ENCODE measurements around the gene SNX1.

The SNX1 gene

DNA sequence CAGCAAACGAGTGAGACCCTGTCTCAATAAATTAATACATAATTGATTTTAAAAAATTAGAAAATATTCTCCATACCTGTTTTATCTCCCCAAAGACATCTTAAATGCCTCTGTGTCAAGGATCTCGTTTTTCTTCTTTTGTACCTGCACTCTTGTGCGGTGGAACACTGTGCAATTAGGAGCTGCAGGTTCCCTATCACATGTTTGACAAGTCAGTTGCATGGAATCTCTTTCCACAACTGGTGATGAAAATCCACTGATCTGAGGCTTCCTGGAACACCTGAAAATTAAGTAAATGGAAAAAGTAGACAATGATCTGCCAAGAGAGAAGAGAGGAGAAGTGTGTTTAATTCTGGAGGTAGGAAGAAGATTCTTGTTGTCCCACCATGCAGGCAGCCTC, 52.8 kb downstream of the SNX1 start:
- DNase-seq = no peak

DNA sequence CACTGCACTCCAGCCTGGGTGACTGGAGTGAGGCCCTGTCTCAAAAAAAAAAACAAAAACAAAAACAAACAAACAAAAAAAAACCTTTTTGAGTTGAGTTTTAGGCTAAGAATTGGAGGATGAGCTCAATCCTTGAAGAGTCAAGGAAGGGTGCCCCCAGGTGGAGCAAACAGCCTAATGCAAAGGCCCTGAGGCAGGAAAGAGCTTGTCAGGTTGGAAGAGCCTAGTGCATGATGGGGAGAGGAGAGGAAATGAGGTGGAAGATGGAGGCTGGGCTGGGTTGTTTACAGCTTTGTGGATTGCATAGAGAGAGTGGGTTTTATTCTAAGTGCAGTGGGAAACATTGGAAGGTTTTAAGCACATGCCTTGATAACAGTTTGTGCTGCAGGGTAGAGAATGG, 53.6 kb downstream of the SNX1 start:
- no peak for DNase-seq

DNA sequence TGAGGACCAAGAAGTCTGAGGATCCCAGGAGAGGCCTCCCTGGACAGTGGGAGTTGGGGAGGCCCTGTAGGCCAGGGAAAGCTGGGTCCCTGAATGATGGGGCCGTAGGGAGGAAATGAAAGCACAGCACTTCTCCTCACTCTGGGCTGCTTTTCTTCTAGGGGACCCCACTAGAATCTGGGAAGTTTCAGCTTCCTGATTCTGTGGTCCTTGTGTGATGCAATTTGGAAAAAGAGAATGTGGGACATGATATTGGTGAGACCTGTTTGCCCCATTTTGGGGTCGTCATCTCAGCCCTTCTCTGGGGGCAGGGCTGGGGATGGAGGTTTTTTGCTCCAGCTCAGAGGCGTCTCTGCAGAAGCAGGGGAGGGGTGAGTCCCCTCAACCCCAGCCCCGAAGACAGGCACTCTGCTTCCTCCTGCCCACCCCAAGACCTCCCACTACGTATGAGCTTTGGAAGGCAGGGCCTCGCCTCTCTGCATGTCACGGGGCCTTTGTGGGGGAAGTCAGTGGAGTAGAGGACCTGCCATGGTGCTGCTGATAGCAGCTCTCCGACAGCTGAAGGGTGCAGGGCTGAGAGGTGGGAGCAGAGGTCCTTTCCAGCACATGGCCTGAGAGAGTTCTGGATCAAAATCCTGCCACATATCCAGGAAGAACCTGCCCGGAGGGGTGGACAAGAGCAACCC, 54.3 kb downstream of the SNX1 start:
- DNase-seq = no peak

DNA sequence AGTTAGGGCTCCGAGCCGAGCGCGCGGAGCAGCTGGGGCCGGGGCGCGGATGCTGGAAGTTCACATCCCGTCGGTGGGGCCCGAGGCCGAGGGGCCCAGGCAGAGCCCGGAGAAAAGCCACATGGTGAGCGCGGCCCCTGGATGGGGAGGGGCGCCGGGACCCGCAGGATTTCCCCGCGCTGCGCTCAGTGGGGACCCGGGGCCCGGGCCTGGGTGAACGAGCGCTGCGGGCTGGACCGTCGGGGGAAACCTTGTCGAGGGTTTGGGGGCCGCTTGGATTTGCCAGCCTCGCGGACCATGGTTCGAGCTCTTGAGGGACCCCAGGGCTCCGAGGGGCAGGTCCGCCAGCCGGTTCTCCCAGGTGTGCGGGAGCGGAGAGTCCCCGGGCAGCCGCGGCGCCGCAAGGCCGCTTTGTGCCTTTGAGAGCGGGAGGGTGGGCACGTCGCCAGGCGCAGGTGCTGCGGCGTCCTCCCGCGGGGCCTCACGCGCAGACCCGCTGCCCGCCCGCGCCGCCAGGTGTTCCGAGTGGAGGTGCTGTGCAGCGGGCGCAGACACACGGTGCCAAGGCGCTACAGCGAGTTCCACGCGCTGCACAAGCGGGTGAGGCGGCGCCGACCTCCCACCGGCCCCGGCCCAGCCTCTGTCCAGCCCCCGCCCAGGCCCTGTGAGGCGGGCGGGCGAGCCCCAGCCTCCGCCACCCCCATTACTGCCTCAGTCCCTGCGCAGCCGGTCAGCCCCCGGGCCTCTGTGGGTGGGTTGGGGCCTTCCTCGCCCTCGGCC, 56.1 kb downstream of the SNX1 start, which contains the start of gene SNX22:
Gene SNX22 (plus strand): TSS at position 5 of the 780 bp plus-strand sequence. CDS start 45 bp downstream, at position 50.
- no peak for DNase-seq

DNA sequence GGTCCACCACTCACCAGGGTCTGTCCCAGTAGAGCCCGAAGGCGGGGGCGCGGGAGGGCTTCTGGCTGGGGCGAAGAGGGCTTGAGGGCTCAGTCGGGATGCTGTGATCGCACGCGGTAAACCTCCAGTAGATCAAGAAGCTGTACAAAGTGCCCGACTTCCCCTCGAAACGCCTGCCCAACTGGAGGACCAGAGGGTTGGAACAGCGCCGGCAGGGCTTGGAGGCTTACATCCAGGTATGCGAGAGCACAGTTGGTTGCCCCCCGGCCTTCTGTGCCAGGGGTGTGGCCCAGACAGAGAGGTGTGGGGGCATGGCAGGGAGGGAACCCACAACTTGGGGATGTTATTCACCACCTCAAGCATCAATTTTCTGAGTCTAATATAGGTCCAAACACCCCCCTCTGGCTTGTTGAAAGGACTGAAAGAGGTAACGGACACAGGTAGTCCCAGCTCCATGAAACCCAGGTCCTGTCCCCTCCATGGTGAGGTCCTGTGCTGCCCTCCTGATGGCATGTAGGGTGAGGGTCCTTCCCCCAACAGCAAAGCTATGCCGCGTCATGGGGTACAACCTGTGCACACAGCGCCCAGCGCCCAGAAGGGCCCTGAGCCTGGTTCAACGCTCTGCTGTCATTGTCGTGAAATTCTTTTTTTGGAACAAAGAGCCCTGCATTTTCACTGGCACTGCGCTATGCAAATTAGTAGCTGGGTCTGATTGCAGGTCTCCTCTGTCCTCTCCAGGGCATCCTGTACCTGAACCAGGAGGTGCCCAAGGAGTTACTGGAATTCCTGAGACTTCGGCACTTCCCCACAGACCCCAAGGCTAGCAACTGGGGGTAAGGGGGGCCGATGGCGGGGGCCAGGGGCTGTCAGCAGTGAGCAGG, 57.0 kb downstream of the SNX1 start:
- no peak for DNase-seq

DNA sequence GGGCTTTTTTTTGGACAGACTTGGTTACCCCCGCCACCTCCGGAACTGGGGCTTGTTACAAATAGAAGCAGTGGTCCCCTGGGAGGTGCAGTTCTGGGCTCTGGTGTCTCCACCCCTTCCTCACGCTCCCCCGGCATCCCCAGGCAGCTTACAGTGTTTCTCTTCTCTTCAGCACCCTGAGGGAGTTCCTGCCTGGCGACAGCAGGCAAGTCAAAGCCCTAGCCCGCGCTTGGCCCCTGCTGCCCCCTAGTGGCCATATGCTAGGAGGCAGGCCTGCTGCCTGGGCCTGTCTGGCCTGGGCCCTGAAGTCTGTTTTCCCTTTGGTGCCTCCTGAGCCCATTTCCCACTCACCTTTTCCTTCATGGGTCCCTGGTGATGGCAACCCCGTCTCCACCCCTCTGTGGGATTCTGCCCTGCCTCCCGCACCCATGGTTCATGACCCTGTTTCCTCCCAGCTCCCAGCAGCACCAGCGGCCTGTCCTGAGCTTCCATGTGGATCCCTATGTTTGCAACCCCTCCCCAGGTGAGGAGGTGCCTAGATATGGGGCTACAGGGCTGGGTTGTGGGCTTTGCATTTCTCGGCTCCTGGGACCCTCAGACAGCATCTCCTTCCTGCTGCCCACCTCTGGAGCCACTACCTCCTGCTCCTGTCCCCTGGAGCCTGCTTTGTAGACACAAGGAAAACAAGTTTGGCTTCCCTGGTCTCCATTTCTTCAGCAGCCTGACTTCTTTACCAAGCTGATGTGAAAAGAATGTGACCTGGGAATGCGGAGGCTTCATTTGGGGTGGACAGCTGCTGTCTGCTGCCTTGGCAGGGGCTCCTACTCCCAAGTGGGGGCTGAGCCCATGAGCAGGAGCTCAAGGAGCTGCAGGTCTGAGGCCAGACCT, 57.9 kb downstream of the SNX1 start:
- peak; percentile 14 for DNase-seq

DNA sequence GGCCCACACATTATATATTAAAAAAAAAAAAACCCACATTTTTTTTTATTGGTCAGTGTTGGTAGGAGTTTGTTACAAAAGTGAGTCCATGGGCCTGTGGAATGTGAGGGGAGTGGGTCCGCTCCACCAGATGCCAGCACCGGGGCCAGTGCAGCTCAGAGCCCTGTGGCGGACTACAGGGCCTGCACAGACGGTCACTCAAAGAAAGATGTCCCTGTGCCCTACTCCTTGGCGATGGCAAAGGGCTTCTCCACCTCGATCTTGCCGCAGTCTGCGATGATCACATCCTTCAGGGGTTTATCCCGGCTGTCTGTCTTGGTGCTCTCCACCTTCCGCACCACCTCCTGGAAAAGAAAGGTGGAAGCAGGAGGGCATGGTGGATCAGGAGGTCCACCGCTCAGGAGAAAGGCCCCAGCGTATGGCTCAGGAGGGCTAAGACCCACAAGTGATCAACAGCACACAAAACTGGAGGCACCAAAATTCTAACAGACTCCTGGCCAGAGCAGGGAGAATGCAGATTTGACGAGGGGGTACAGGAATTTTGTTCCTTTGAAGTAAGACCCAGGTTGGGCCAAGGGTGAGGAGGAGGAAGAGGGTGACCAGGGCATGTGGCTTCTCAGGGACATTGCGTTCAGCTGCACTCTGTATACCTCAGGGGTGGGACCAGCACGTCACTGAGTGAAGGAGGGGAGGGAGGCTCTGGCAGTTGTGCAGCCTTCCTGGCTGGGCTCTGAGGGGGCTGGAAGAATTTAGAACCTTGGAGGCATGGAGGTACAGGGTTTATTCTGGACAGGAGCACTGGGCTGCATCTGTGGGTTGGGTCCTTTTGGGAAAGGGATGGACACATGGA, 60.2 kb downstream of the SNX1 start:
- DNase-seq = no peak

DNA sequence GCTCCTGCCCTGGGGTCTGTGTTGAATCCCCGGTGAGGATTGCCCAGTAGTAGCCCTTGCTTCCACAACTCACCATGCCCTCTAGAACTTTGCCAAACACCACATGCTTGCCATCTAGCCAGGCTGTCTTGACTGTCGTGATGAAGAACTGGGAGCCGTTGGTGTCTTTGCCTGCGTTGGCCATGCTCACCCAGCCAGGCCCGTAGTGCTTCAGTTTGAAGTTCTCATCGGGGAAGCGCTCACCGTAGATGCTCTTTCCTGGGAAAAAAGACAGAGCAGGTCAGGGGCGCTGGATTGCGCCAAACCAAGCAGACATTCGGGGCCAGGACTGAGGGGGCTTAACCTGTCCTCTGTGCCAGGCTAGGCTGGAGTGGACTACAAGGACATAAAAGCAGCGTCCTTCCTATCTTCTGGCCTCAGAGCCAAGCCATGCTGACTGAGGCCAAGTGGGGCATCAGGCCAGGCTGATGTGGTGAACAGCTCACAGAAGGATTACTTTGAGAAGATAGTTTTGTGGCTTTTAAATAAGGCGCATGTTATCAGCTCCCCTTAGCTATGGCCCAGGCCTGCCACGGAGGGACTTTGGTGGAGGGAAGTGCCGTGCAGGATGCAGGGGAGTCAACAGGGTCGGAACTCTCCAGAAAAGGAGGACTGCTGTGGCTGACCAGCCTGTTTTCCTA, 61.0 kb downstream of the SNX1 start:
- no peak for DNase-seq

DNA sequence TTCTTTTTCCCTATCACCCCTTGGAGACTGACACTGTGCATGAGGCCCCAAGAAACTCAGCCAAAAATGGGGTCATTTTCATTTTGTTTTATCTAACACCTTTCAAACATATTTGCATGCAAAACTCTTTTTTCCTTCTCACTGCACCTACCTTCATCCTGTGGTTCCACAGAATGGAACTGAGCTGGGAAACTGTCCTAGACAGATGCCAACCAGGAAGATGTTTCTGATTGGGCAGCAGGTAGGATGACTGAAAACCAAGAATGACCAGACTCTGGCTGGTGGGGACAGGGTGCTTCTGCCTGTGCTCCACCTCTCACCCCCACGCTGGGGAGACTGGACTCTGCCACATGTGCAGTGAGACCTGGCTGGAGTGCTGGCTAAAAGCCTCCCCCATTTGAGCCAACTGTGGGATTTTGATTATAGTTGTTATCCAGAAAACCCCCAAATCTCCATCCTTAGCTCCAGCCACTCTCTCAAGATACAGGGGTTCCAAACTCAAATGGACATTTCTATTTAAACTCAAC, 61.9 kb downstream of the SNX1 start:
- no peak for DNase-seq

DNA sequence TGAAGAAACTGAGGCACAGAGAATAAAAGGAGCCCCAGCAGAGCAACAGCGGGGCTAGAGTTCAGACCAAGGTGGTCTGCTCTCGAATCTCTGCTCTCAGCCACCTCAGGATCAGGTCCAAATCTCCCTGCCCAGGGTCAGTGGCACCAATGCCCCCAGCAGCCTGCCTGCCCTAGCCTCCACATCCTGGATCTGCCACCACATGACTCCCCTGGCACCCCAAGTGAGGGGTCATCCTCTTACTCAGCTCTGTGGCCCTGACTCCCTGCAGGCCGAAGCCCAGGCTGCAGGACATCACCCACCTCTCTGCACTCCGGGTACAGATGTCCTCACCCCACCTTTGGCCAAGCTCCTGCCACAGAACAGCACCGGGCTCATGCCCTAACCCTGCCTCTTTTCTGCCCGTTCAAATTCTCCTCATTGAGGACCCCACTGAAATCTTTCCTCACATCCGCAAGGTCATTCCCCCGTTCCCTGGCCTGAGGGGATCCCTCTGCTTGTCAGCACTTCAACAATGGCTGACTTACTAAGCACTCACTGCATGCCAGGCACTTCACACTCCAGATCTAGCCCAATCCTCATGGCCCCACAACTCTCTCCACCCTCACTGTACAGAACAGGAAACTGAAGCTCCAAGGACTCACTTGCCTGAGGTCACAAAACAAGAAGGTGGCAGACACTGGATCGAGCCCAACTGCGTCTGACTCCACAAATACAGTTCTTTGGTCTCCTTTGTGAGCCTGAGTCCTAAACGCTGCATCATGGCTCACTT, 62.8 kb downstream of the SNX1 start:
- no peak for DNase-seq

DNA sequence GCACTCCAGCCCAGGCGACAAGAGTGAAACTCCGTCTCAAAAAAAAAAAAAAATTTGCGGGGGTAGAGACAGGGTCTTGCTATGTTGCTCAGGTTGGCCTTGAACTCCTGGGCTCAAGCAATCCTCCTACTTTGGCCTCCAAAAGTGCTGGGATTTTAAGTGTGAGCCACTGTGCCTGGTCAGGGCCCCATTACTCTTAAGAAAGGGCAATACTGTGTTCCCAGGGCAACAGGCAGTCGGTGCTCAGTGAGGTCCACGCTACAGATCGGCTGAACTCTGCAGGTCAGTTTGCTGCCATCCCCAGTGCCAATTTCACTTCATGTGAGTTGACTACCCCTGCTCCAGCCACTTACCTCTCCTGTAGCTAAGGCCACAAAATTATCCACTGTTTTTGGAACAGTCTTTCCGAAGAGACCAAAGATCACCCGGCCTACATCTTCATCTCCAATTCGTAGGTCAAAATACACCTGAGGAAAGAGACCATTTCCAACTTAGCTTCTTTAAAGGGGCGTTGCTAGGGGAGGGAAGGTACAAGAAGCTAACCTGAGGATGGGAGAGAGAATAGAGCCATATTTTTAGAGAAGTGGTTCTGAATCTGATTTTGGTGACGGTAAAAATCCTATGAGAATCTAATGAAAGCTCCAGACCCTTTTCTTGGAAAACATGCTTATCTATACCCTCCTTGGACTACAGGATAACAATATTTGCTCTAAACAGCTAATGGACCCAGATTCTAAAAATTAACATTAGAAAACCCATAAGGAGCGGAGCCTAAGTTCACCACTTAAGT, 66.1 kb downstream of the SNX1 start:
- DNase-seq = no peak

DNA sequence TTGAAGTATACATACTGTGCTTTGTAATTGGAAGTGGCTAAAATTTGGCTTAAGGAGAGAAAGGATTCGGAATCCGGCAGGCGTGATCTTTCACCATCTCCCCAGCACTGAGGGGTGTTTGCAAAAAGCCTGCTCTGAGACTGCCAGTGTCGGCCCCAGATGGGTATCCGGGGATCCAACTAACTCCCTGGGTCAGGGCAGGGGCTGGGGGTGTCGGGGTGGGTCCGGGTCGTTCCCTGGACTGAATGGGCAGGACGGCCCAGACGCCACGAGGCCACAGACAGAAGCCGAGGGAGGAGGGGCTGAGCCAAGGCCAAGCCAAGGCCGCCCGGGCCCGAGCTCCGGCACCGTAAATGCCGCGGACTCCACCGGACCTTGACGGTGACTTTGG, 66.7 kb downstream of the SNX1 start:
- DNase-seq = no peak

DNA sequence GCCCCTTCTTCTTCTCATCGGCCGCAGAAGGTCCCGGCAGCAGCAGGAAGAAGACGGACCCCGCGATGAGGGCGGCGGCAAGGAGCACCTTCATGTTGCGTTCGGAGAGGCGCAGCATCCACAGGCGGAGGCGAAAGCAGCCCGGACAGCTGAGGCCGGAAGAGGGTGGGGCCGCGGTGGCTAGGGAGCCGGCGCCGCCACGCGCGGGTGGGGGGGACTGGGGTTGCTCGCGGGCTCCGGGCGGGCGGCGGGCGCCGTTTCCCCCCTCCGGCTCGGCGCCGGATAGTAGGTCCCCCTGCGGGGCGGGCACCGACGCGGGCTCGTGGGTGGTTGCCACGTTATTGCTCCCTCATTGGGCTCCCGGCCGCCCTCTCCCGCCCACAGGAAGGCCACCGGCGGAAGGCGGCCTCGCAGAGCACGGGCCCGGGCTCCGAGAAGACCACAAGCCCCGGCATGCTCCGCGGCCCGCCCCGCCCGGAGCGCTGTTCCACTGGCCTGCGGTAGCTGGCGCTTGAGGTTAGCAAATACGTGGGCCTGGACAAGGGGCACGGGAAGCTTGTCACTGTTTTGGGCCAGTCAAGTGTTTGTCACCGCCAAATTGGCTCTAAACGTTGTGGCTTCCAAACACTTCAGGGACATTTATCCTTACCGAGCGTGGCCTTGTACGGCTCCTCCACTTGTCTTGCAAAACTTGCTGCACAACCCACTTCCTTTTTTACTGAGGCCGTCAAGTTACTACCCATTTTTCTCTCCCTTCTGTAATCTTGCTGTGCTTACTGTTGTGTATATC, 67.3 kb downstream of the SNX1 start, which contains the start of gene PPIB:
Gene PPIB (minus strand): TSS at position 154 of the 790 bp plus-strand sequence. CDS start 36 bp downstream, at position 118.
- DNase-seq = peak; percentile 95

DNA sequence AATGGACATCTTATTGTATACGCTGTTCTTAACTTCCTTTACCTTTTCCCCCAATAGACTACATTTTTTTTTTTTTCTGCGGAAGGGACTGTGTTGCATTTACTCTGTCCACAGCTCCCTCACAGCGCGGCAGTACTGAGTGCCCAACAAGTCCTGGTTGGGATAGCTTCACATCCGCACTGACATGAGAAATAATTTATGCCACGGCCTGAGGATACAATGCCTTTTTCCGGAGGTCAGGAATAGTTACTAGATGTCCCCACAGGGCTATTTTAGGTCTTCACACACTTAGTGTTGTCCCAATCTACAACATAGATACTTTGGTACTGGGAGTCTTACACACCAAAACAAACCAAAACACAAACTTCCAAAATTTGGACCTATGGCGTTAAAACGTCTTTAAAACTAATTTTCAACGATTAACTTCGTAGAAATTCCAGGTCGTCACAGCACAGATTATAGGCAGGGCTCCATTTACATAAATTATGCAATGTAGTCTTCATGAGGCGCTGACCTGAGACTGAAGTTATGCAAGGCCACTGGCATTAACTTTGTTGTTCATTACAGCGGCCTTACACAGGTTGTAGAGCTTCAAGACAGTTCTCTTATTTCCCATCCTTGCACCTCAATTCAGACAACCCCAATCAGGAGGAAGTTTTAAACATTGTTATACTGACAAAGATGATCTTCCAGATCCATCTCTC, 68.0 kb downstream of the SNX1 start:
- peak; percentile 36 for DNase-seq

DNA sequence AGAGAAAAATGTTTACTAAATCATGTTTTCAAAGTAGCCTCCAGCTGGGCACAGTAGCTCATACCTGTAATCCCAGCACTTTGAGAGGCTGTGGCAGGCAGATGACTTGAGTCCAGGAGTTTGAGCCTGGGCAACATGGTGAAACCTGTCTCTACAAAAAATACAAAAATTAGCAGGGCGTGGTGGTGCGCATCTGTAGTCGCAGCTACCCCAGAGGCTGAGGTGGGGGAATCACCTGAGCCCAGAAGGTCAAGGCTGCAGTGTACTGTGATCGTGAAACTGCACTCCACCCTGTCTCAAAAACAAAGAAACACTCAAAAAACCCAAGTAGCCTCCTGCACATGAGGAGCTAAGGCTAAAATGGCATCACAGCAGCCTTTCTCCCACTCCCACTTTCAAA, 68.7 kb downstream of the SNX1 start:
- no peak for DNase-seq

DNA sequence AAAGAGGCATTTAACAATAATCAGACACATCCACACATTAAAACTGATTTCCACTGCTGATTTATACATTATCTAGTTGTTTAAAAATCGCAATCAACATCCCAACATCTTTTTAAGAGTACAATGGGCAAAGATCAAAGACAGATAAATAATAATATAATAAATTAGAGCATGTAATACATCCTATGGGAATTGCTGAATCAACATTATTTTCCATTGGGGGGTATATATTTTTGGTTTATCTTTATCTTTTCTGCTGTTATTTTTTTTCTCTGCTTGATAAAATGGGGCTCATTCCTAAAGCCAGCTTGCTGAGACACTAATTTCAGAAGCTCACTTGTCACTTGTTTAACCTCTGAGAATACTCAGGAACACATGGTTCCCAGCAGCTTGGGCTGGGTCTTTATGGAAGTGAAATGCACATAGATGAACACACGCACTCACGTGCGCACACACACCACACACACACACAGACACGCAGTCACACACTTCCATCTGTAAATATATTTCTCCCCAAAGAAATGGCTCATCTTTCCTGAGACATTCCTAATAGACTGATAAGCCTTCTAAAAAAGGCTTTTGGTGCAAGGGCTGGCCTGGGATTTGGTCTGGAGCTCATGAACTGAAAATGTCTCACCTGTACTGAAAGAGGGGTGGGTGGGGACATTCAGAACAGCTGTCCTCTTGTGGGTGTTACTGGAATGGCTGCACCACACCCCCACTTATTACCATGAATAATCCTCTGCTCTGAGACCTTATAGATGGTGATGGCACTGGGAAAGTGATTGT, 70.5 kb downstream of the SNX1 start:
- DNase-seq = no peak

All from SIG-M5 (cell line).